Brain microvascular endothelial cell (primary cell): ENCODE data around the gene SPSB3.

Source experiments
- DNase-seq: peaks from one replicate; pipeline ENCODE4 v3.0.0-alpha.2; 2020
- H3K27ac ChIP-seq: fragments of 250-450 bp; sonication (Bioruptor Pico); 2 replicates; pipeline ENCODE4 v1.5.1; 2020; ENCODE audit warnings: mild to moderate bottlenecking, moderate library complexity
- H3K27me3 ChIP-seq: fragments of 250-450 bp; sonication (Bioruptor Pico); replicated peaks from 2 replicates; pipeline ENCODE4 v1.5.1; 2020; ENCODE audit warnings: mild to moderate bottlenecking
- H3K36me3 ChIP-seq: fragments of 250-450 bp; sonication (Bioruptor Pico); replicated peaks from 2 replicates; pipeline ENCODE4 v1.5.1; 2020; ENCODE audit warnings: mild to moderate bottlenecking
- H3K4me3 ChIP-seq: 2 replicates; pipeline ENCODE4 v1.5.1; 2011; ENCODE audit warnings: low read depth, mild to moderate bottlenecking, control low read depth, low read length, moderate library complexity
- CTCF ChIP-seq: IDR thresholded peaks from 2 replicates; pipeline ENCODE4 v1.5.1; 2011; ENCODE audit warnings: low read depth, mild to moderate bottlenecking, moderate library complexity, low read length, control low read depth, inconsistent platforms; ENCODE audit errors: missing control alignments
- in situ Hi-C: cut with HindIII; loops from 2 replicates; pipeline ENCODE4 v1.10.0; 2017; ENCODE audit warnings: low sequenced_read_pairs, low pct_ligation_motif_present

Gene SPSB3

GRCh38 chr16:1785846-1786170 is 3.4 kb upstream of the SPSB3 start:
- Histone ChIP-seq H3K36me3 (peaks cover 31% of the 10 kb centered on the region), H3K27me3 (no peaks in the 10 kb centered on the region), H3K27ac (no peak overlapping the region), H3K4me3 (no peak overlapping the region)
- no peak for TF ChIP-seq CTCF
- in situ Hi-C loops = no loop called here
- DNase-seq = no peak

GRCh38 chr16:1784977-1785845 is 2.8 kb upstream of the SPSB3 start:
- TF ChIP-seq CTCF = no peak
- DNase-seq = no peak
- H3K36me3 ChIP-seq = peaks cover 33% of the 10 kb centered on the region
- H3K4me3 ChIP-seq = no peak overlapping the region
- in situ Hi-C loops = no loop called here
- no peaks in the 10 kb centered on the region for H3K27me3 ChIP-seq
- no peak overlapping the region for H3K27ac ChIP-seq

GRCh38 chr16:1781758-1782407 is 488 bp downstream of the SPSB3 start:
- in situ Hi-C loops = no loop called here
- no peak for DNase-seq
- peak; percentile 48 for TF ChIP-seq CTCF
- Histone ChIP-seq H3K4me3 (peak overlapping the region; percentile 75), H3K27ac (peak overlapping the region; percentile 72), H3K27me3 (no peaks in the 10 kb centered on the region), H3K36me3 (peaks cover 33% of the 10 kb centered on the region)

- H3K27ac ChIP-seq = no peak overlapping the region
- no peak for DNase-seq
- peak overlapping the region; percentile 75 for H3K4me3 ChIP-seq
- no peaks in the 10 kb centered on the region for H3K27me3 ChIP-seq
- no peak for TF ChIP-seq CTCF
- H3K36me3 ChIP-seq = peaks cover 29% of the 10 kb centered on the region
- in situ Hi-C loops = no loop called here
Observed at GRCh38 chr16:1781254-1781653, 1.1 kb downstream of the SPSB3 start.

- no peak overlapping the region for H3K4me3 ChIP-seq
- H3K36me3 ChIP-seq = peaks cover 31% of the 10 kb centered on the region
- no peak for DNase-seq
- H3K27me3 ChIP-seq = no peaks in the 10 kb centered on the region
- H3K27ac ChIP-seq = no peak overlapping the region
- in situ Hi-C loops = no loop called here
- TF ChIP-seq CTCF = no peak
Observed at GRCh38 chr16:1780677-1781072, 1.7 kb downstream of the SPSB3 start.
